H1 (cell line): ENCODE results near the gene PHYHD1. TPM values are rescaled to one million over a fixed set of nuclear protein-coding genes. Genes with fewer than 3 reads are reported as not detected.

ENCODE experiments used
- CTCF ChIA-PET: fragments of 300-600 bp; sonication (Branson Sonifier 250); formaldehyde crosslinking; loops from one replicate; lab custom pipeline; 2021; ENCODE audit not compliant: partially characterized antibody; lab: Charles Lee
- POLR2A ChIA-PET: fragments of 300-600 bp; sonication (Branson Sonifier 250); formaldehyde crosslinking; loops from one replicate; lab custom pipeline; 2021; ENCODE audit warnings: inconsistent platforms; ENCODE audit not compliant: partially characterized antibody; lab: Charles Lee
- DNase-seq, 2 experiments: peaks; one replicate each; pipeline versions ENCODE4 v3.0.0 to v3.0.0-alpha.2; 2010 to 2022; ENCODE audit warnings: low spot score in 2 of 2, low read depth in 1 of 2, mixed read lengths in 1 of 2
- FAIRE-seq: peaks from 2 replicates; lab custom pipeline; 2011; peaks lifted over from hg19 to GRCh38; lab: Jason Lieb, UNC
- H2AFZ ChIP-seq: 2 replicates; pipeline ENCODE4 v1.8.1; 2012; ENCODE audit warnings: low read length, inconsistent platforms
- H2AK5ac ChIP-seq: 2 replicates; pipeline ENCODE4 v1.6.1; 2013; ENCODE audit warnings: low read depth, low read length
- H2BK120ac ChIP-seq: replicated peaks from 2 replicates; pipeline ENCODE3; 2013; ENCODE audit warnings: low read depth, low read length, inconsistent platforms
- H2BK12ac ChIP-seq: 2 replicates; pipeline ENCODE4 v1.6.1; 2013; ENCODE audit warnings: low read depth, low read length
- H2BK15ac ChIP-seq: 2 replicates; pipeline ENCODE4 v1.6.1; 2013; ENCODE audit warnings: low read length
- H2BK20ac ChIP-seq: 2 replicates; pipeline ENCODE4 v1.6.1; 2013; ENCODE audit warnings: low read length
- H2BK5ac ChIP-seq: 2 replicates; pipeline ENCODE4 v1.6.1; 2013; ENCODE audit warnings: low read depth, low read length
- H3K14ac ChIP-seq: 2 replicates; pipeline ENCODE4 v1.6.1; 2013; ENCODE audit warnings: inconsistent platforms; ENCODE audit not compliant: insufficient read length
- H3K18ac ChIP-seq: 2 replicates; pipeline ENCODE4 v1.6.1; 2013; ENCODE audit warnings: low read length; ENCODE audit errors: extremely low read depth
- H3K23ac ChIP-seq: 2 replicates; pipeline ENCODE4 v1.6.1; 2013; ENCODE audit warnings: inconsistent platforms; ENCODE audit not compliant: insufficient read length
- H3K23me2 ChIP-seq: 2 replicates; pipeline ENCODE4 v1.6.1; 2013; ENCODE audit warnings: low read depth, low read length
- H3K27ac ChIP-seq: 2 replicates; pipeline ENCODE4 v1.6.1; 2011; ENCODE audit warnings: low read depth, low read length, inconsistent platforms
- H3K27me3 ChIP-seq, 4 experiments: replicated peaks in 1 of 4; 1 replicate in 1 of 4; 2 replicates in 3 of 4; pipeline versions ENCODE4 v1.6.1 to v1.8.1; 2011 to 2013; ENCODE audit warnings: low read length in 3 of 4, mild to moderate bottlenecking in 3 of 4, inconsistent platforms in 2 of 4, mixed read lengths in 2 of 4, moderate library complexity in 1 of 4; ENCODE audit not compliant: control insufficient read depth in 3 of 4, insufficient read depth in 3 of 4; ENCODE audit errors: extremely low read depth in 1 of 4
- H3K36me3 ChIP-seq, 4 experiments: 2 replicates each; pipeline versions ENCODE4 v1.6.1 to v1.8.1; 2011 to 2013; ENCODE audit warnings: mild to moderate bottlenecking in 4 of 4, low read length in 3 of 4, moderate library complexity in 2 of 4, control low read depth in 1 of 4, inconsistent platforms in 1 of 4; ENCODE audit not compliant: insufficient read depth in 4 of 4, control insufficient read depth in 2 of 4
- H3K4ac ChIP-seq: replicated peaks from 2 replicates; pipeline ENCODE3; 2013; ENCODE audit warnings: low read length, low read depth, mixed read lengths, inconsistent platforms; ENCODE audit not compliant: insufficient read length
- H3K4me1 ChIP-seq, 4 experiments: replicated peaks in 1 of 4; 1 replicate in 1 of 4; 2 replicates in 3 of 4; pipeline versions ENCODE4 v1.6.1 to v1.8.1; 2011 to 2013; ENCODE audit warnings: low read length in 3 of 4, inconsistent platforms in 2 of 4, mixed read lengths in 1 of 4; ENCODE audit not compliant: insufficient read depth in 4 of 4, control insufficient read depth in 3 of 4
- H3K4me2 ChIP-seq, 2 experiments: 2 replicates each; pipeline versions ENCODE4 v1.6.1 to v1.8.1; 2011 to 2013; ENCODE audit warnings: low read depth in 2 of 2, low read length in 2 of 2, control low read depth in 1 of 2, inconsistent platforms in 1 of 2, mild to moderate bottlenecking in 1 of 2; ENCODE audit not compliant: insufficient read depth in 1 of 2
- H3K4me3 ChIP-seq, 4 experiments: fragments of 200-600, 300-600 bp in 1 of 4; sonication (generic), shearing (Covaris generic), sonication (Bioruptor Twin) in 1 of 4; 2 replicates each; pipeline versions ENCODE4 v1.5.1 to v1.8.1; 2011 to 2016; ENCODE audit warnings: low read length in 4 of 4, low read depth in 3 of 4, control low read depth in 2 of 4, inconsistent platforms in 2 of 4, mild to moderate bottlenecking in 2 of 4, mixed read lengths in 1 of 4, moderate library complexity in 1 of 4; ENCODE audit not compliant: insufficient read depth in 2 of 4; ENCODE audit errors: extremely low read depth in 1 of 4
- H3K56ac ChIP-seq: replicated peaks from 2 replicates; pipeline ENCODE3; 2013; ENCODE audit warnings: low read depth, mild to moderate bottlenecking, mixed read lengths, low read length, inconsistent platforms; ENCODE audit not compliant: insufficient read length
- H3K79me1 ChIP-seq: 2 replicates; pipeline ENCODE4 v1.6.1; 2013; ENCODE audit warnings: low read depth, low read length, control low read depth
- H3K79me2 ChIP-seq, 2 experiments: 2 replicates each; pipeline versions ENCODE4 v1.6.1 to v1.8.1; 2012 to 2013; ENCODE audit warnings: low read length in 2 of 2, mild to moderate bottlenecking in 2 of 2, inconsistent platforms in 1 of 2; ENCODE audit not compliant: insufficient read depth in 2 of 2, control insufficient read depth in 1 of 2
- H3K9ac ChIP-seq, 4 experiments: replicated peaks in 1 of 4; 1 replicate in 1 of 4; 2 replicates in 3 of 4; pipeline versions ENCODE4 v1.6.1 to v1.8.1; 2011 to 2013; ENCODE audit warnings: low read depth in 3 of 4, low read length in 3 of 4, control low read depth in 2 of 4, mild to moderate bottlenecking in 2 of 4, moderate library complexity in 2 of 4, inconsistent platforms in 1 of 4; ENCODE audit errors: extremely low read depth in 1 of 4
- H3K9me3 ChIP-seq, 2 experiments: 2 replicates each; pipeline versions ENCODE4 v1.6.1 to v1.8.1; 2012 to 2013; ENCODE audit warnings: mild to moderate bottlenecking in 2 of 2, moderate library complexity in 2 of 2, control low read depth in 1 of 2, inconsistent platforms in 1 of 2, low read depth in 1 of 2, low read length in 1 of 2, mixed read lengths in 1 of 2; ENCODE audit not compliant: insufficient read depth in 2 of 2
- H4K20me1 ChIP-seq, 2 experiments: replicated peaks in 1 of 2; 2 replicates each; pipeline versions ENCODE3 to v1.8.1; 2011 to 2013; ENCODE audit warnings: inconsistent platforms in 2 of 2, low read length in 2 of 2, mild to moderate bottlenecking in 1 of 2; ENCODE audit not compliant: insufficient read depth in 2 of 2, control insufficient read depth in 1 of 2
- H4K5ac ChIP-seq: 2 replicates; pipeline ENCODE4 v1.6.1; 2013; ENCODE audit warnings: low read length, low read depth, mixed read lengths, inconsistent platforms; ENCODE audit not compliant: insufficient read length
- H4K8ac ChIP-seq: 2 replicates; pipeline ENCODE4 v1.8.0; 2013; ENCODE audit warnings: mild to moderate bottlenecking, moderate library complexity, low read length, inconsistent platforms; ENCODE audit not compliant: insufficient read depth; ENCODE audit errors: extremely low read depth
- H4K91ac ChIP-seq: replicated peaks from 2 replicates; pipeline ENCODE3; 2013; ENCODE audit warnings: low read length, mixed read lengths, inconsistent platforms; ENCODE audit not compliant: insufficient read length
- ATF3 ChIP-seq: IDR thresholded peaks from 2 replicates; pipeline ENCODE4 v1.6.1; 2011; ENCODE audit warnings: low read depth, mild to moderate bottlenecking, low read length; ENCODE audit not compliant: insufficient read depth
- CEBPB ChIP-seq: IDR thresholded peaks from 2 replicates; pipeline ENCODE4 v1.6.1; 2012; ENCODE audit warnings: low read depth, low read length
- CHD2 ChIP-seq: IDR thresholded peaks from 2 replicates; pipeline ENCODE4 v1.6.1; 2012; ENCODE audit warnings: low read length, improper control_type of control experiment
- GTF2F1 ChIP-seq: IDR thresholded peaks from 2 replicates; pipeline ENCODE4 v1.6.1; 2012; ENCODE audit warnings: low read depth, low read length, improper control_type of control experiment, borderline replicate concordance
- JUND ChIP-seq: IDR thresholded peaks from 2 replicates; pipeline ENCODE4 v1.6.1; 2011; ENCODE audit warnings: mild to moderate bottlenecking, improper control_type of control experiment, low read length
- MAX ChIP-seq: IDR thresholded peaks from 2 replicates; pipeline ENCODE4 v1.6.1; 2012; ENCODE audit warnings: inconsistent platforms
- NRF1 ChIP-seq: IDR thresholded peaks from 2 replicates; pipeline ENCODE4 v1.6.1; 2011; ENCODE audit warnings: mild to moderate bottlenecking, low read depth, low read length, improper control_type of control experiment
- POU5F1 ChIP-seq: IDR thresholded peaks from 2 replicates; pipeline ENCODE4 v1.6.1; 2011; ENCODE audit warnings: low read depth, mild to moderate bottlenecking, low read length, moderate library complexity
- RFX5 ChIP-seq: IDR thresholded peaks from 2 replicates; pipeline ENCODE4 v1.6.1; 2011; ENCODE audit warnings: low read depth, low read length, improper control_type of control experiment, borderline replicate concordance
- RXRA ChIP-seq: IDR thresholded peaks from 2 replicates; pipeline ENCODE4 v1.6.1; 2011; ENCODE audit warnings: low read depth, mild to moderate bottlenecking, low read length, moderate library complexity; ENCODE audit not compliant: insufficient read depth
- SUZ12 ChIP-seq: fragments of 200-600 bp; sonication (generic); IDR thresholded peaks from 2 replicates; pipeline ENCODE4 v1.6.1; 2012; ENCODE audit warnings: mild to moderate bottlenecking, inconsistent platforms, low read length, moderate library complexity, mixed read lengths
- TEAD4 ChIP-seq: IDR thresholded peaks from 2 replicates; pipeline ENCODE4 v1.6.1; 2012; ENCODE audit warnings: low read depth, low read length, inconsistent platforms, mixed read lengths
- WGBS, 2 experiments: shearing (Covaris generic) in 1 of 2; methylation state at CpG; one replicate each; pipeline versions ENCODE4 v1.1.6 to v1.1.7; 2013 to 2015; ENCODE audit warnings: low lambda C conversion rate in 2 of 2, mixed read lengths in 2 of 2, inconsistent platforms in 1 of 2, low coverage in 1 of 2, missing lambda C conversion rate in 1 of 2; ENCODE audit not compliant: insufficient replicate concordance in 2 of 2, insufficient coverage in 1 of 2, insufficient read length in 1 of 2; ENCODE audit errors: extremely low coverage in 1 of 2, missing lambda C conversion rate in 1 of 2; 5-methylcytosine and 5-hydroxymethylcytosine counted together
- polyA plus RNA-seq, 7 experiments: library from polyadenylated mRNA; depleted of rRNA in 3 of 7; stranded (reverse) in 5 of 7; unstranded in 2 of 7; fragments of >200 nt in 5 of 7; fragments of 200-250 nt in 2 of 7; gene quantifications; 1 replicate in 5 of 7; 2 replicates in 1 of 7; 4 replicates in 1 of 7; pipeline versions ENCODE4 v1.2.1 to v1.2.3, GENCODE V29; 2011 to 2013; ENCODE audit warnings: missing spikeins in 2 of 7, mixed read lengths in 2 of 7
- total RNA-seq: library from RNA; stranded (reverse); fragmentation: NEBNext Ultra II Directional; extraction: Animal tissue kit (Norgen Biotek cat#: 25700); gene quantifications from 2 replicates; pipeline ENCODE4 v1.2.1, GENCODE V29; 2021

Gene PHYHD1
- total and polyA plus RNA-seq, 2 of the 8 experiments (the other 6 are each of a cell fraction or from before 2014, with no cell fraction given): 14.1 to 25.6 TPM

GRCh38 chr9:128902351-128903078 lies 18.3 kb upstream of the PHYHD1 start:
- Histone ChIP-seq H3K14ac (no peak overlapping the region), H2BK12ac (0 out of 2 replicates have a peak overlapping the region, but pooled peaks have one; percentile 17), H3K9ac (no peak overlapping the region; a peak in 1 of 7 replicates), H4K5ac (no peak overlapping the region), H3K79me1 (peaks cover 13% of the 10 kb centered on the region), H3K9me3 (no peaks in the 10 kb centered on the region), H2AFZ (no peak overlapping the region), H3K18ac (no peak overlapping the region), H3K4me1 (peaks cover 0 to 4% (median 0%) of the 10 kb centered on the region in 4 experiments; a peak in 1 of 7 replicates), H3K4me2 (no peak overlapping the region), H3K36me3 (peaks cover 4 to 10% (median 6%) of the 10 kb centered on the region in 4 experiments; a peak in 6 of 8 replicates), H3K23ac (no peak overlapping the region), H3K27ac (no peak overlapping the region; the same call in 1 of the 2 replicates), H2BK120ac (no peak overlapping the region), H3K27me3 (no peaks in the 10 kb centered on the region), H3K79me2 (peaks cover 3 to 55% of the 10 kb centered on the region in 2 experiments; a peak in 3 of 4 replicates), H3K4ac (no peak overlapping the region), H2BK20ac (no peak overlapping the region), H4K8ac (peak overlapping the region; percentile 89), H3K4me3 (no peak overlapping the region), H2AK5ac (no peak overlapping the region), H3K23me2 (no peaks in the 10 kb centered on the region), H4K91ac (no peak overlapping the region), H2BK5ac (no peak overlapping the region), H3K56ac (no peak overlapping the region), H4K20me1 (peaks cover 7 to 13% of the 10 kb centered on the region in 2 experiments), H2BK15ac (no peak overlapping the region)
- WGBS, 2 experiments: 95% methylated on average over 21 of the region's 23 CpGs; no CpG with 5 or more reads in 1 of the 2 experiments
- FAIRE-seq (no peak), DNase-seq (no peak)
- CTCF ChIA-PET: interaction anchor here (1.0 kb wide), 1 partner anchor 33 kb away, joined by 3 read pairs; no protein-coding TSS in a partner anchor
- POLR2A ChIA-PET: interaction anchor here (0.7 to 1.5 kb wide), 8 partner anchors 9 to 84 kb away, joined by 3 to 4 read pairs (median 3); no protein-coding TSS in a partner anchor
- TF ChIP-seq MAX (no peak), NRF1 (no peak), RFX5 (no peak), GTF2F1 (no peak), JUND (no peak), CEBPB (no peak), POU5F1 (no peak), CHD2 (no peak), SUZ12 (no peak), RXRA (no peak), TEAD4 (no peak), ATF3 (no peak)
